GM19025 (cell line): Measurements from ENCODE around the gene TCF19.
"Not testable (repeated sequence)": the region's sequence is repeated elsewhere in the genome, so short reads cannot be mapped to it uniquely, and the experiment has no call there.

Experiments used
- ATAC-seq: cut with Tn5 transposase; IDR thresholded peaks from one replicate; pipeline ENCODE4 v1.9.1; 2021; ENCODE audit warnings: mild to moderate bottlenecking, low read depth, moderate library complexity; ENCODE audit not compliant: unreplicated experiment

Gene TCF19

DNA sequence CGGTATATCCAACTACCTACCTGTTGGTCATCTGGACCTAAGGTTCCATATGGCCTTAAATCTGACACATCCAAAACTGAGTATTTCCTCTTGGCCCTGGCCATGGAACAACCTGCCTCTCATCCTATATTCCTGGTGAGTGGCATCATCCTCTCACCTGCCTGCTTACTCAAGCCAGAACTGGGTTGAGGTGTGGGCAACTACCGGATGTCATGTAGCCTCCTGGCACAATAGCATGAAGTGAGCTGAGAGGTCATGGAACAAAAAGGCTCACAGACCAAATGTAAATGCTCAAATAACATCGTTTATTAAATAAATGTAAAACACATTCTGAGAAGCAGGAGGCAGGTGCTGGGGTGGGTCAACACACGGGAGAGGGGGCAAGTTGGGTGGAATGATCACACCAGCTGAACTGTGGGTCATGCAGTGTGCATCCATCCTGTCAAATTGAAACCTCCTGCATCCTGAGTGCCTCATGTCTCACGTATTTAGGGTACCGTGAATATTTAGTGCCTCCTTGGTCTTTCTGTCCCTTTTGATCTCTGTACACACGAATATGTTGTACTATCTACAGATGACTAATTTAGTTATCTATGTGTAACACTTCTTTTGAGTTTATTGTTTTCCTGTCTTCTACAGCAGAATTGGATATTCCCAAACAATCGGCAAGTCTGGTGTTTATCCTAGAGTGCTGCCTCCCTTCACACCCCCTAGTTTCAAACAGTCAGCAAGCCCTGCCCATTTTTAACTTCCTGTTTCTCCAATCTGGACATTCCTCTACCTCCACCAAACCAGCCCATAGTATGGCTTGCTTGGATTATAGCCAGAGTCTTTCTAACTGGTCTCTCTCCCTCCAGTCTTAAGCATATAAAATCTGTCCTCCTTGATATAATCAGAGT lies 20.0 kb downstream of the TCF19 start:
- ATAC-seq: no peak

DNA sequence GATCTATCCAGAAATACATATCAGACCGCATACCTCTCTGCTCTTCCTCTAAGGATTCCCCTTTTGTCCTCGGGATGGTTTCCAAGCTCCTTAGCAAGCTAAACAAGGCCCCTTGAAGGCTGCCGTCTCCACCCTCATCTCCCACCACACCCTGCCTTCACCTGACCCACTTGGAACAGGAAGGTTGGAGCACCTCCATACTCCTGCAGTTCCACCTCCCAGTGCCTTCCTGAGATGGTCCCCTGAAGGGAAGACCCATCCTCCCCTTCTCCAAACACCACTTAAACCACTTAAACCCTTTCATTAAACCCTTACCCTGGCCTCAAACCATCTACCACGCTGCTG lies 20.6 kb downstream of the TCF19 start:
- ATAC-seq: no peak

- ATAC-seq: no peak
These were observed 21.5 kb downstream of the TCF19 start for GRCh38 chr6:31179896-31180295.

DNA sequence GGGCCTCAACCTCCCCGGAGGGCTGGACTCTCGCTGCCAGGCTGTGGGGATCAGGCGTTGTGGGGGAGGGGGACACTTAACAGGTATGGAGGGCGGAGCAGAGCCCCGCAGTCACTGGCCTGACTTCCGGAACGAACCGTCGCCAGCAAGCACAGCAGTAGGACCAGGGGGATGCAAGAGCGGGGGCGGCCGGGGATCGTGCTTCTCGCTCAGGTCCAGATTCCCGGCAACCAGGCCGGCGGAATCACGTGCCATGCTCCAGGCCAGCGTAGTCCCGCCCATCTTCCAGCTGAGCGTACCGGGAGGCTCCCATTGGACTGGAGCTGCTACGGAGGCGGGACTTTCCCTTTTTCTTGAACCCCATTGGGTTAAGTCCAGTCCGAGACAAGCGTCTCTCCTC lies 22.1 kb downstream of the TCF19 start:
- ATAC-seq: peak; percentile 97

GRCh38 chr6:31183287-31183686 lies 24.9 kb downstream of the TCF19 start:
- ATAC-seq: not testable (repeated sequence)

GRCh38 chr6:31183859-31184258 lies 25.5 kb downstream of the TCF19 start:
- ATAC-seq: not testable (repeated sequence)

DNA sequence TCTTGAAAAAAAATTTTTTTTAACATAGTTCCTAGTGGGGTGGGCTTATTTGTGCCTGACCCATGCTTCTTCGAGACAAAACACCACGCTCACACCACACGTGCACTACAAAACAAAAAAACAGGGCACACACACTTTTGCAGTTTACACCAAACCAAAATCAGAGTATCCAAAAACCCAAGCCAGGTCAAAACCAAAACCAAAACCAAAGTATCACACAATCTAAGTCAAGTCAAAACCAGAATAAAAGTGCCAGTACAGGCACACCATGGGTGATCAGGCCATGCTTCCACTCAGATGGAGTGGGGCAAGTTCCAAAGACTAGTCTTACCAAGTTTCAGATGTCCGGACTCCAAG lies 27.3 kb downstream of the TCF19 start:
- ATAC-seq: not testable (repeated sequence)

- no peak for ATAC-seq
These were observed 27.8 kb downstream of the TCF19 start for GRCh38 chr6:31186052-31186734.

GRCh38 chr6:31187780-31188194 lies 29.4 kb downstream of the TCF19 start:
- ATAC-seq: no peak

GRCh38 chr6:31189223-31189622 lies 30.8 kb downstream of the TCF19 start:
- not testable (repeated sequence) for ATAC-seq

DNA sequence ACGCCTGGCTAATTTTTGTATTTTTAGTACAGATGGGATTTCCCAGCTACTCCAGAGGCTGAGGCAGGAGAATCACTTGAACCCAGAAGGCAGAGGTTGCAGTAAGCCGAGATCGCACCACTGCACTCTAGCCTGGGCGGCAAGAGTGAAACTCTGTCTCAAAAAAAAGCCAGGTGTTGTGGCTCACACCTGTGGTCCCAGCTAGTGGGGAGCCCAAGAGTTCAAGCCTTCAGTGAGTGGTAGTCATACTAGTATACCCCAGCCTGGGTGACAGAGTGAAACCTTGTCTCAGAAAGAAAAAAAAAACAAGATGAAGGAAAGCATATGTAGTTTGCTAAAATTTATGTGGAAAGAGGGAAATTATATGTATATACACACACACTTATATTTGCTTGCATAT lies 32.1 kb downstream of the TCF19 start:
- ATAC-seq: no peak

GRCh38 chr6:31192431-31193105 lies 34.2 kb downstream of the TCF19 start:
- ATAC-seq: not testable (repeated sequence)

DNA sequence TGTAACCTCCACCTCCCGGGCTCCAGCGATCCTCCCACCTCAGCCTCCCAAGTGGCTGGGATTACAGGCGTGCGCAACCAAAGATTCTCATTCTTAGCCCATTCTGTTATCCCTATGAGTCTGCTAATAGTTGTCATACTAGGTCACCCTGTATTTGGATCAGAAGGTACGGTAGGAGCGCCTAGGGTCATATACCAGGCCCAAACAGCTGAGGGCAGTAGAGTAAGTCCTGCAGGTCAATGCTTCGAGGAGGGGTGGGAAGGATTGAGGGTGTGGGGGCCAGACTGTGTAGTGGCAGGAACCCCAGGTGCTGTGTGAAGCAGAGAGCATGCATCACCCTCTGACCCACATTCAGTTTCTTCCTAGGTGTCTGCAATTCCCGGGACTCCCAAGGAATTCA lies 34.8 kb downstream of the TCF19 start:
- no peak for ATAC-seq

- ATAC-seq: no peak
These were observed 35.9 kb downstream of the TCF19 start for GRCh38 chr6:31194061-31194834.

GRCh38 chr6:31195308-31195979 lies 37.1 kb downstream of the TCF19 start:
- ATAC-seq: not testable (repeated sequence)

DNA sequence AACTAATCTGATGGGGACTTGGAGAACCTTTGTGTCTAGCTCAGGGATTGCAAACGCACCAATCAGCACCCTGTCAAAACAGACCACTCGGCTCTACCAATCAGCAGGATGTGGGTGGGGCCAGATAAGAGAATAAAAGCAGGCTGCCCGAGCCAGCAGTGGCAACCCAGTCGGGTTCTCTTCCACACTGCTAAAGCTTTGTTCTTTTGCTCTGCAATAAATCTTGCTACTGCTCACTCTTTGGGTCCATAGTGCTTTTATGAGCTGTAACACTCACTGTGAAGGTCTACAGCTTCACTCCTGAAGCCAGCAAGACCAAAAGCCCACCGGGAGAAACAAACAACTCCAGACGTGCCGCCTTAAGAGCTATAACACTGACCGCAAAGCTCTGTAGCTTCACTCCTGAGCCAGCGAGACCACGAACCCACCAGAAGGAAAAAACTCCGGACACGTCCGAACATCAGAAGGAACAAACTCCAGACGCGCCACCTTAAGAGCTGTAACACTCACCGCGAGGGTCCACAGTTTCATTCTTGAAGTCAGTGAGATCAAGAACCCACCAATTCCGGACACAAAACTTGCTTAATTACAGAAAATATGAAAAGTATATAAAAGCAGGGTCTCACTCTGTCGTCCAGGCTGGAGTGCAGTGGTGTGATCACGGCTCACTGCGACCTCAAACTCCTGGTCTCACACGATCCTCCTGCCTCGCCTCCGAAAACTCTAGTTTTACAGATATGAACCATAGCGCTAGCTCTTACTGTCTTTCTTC lies 38.0 kb downstream of the TCF19 start:
- ATAC-seq: not testable (repeated sequence)

DNA sequence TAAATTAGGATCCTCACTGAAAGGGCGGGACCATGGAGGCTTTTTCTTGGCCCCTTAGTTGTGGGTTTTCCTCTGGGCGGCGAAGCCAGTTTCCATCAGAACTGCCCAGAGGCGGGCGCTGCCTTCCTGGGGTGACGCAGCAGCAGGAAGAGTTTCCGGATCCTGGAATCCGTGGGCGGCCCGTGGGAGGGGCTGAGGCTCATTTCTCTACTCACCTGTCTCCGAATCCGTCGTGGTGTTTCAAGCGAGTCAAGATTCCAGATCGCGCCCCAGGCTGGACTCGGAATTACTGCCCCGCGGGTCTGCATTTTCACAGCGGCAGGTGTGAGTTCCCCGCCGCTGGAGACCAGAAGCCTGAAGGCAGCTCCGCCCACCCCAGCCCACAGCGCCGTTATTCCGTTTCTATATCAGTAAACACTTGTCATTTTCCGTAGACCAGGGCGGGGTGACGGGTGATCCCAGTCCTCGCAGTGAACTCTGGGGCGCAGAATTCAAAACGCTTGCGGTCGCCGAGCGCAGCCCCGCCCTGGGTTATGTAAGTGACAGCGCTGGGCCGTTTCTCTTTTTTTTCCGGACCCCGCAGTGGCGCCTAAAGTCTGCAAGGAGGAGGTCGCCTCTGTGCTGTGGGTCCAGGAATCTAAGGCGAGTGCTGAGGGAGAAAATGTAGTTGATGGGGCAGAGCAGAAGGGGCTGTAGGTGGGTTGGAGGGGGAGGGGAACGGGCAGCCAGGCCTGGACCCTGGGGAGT lies 39.3 kb downstream of the TCF19 start:
- ATAC-seq: peak; percentile 72

GRCh38 chr6:31199105-31199452 lies 40.7 kb downstream of the TCF19 start:
- not testable (repeated sequence) for ATAC-seq
